HepG2 (cell line): ENCODE results near the gene PLA2G2E.

ENCODE experiments used
- MYC ChIP-seq: sonication (generic); formaldehyde crosslinking; IDR thresholded peaks from 2 replicates; pipeline ENCODE4 v1.9.0; 2021; ENCODE audit warnings: missing genetic modification reagents, borderline replicate concordance
- SRF ChIP-seq: IDR thresholded peaks from 2 replicates; pipeline ENCODE4 v1.6.1; 2011; ENCODE audit warnings: mild to moderate bottlenecking, low read depth, low read length, moderate library complexity
- ZNF121 ChIP-seq: sonication (generic); formaldehyde crosslinking; IDR thresholded peaks from 2 replicates; pipeline ENCODE4 v1.5.0; 2020; ENCODE audit warnings: mild to moderate bottlenecking, missing genetic modification reagents
- ZNF124 ChIP-seq: sonication (generic); formaldehyde crosslinking; IDR thresholded peaks from 2 replicates; pipeline ENCODE4 v1.4.0; 2020; ENCODE audit warnings: missing genetic modification reagents
- ZNF274 ChIP-seq: sonication (generic); formaldehyde crosslinking; IDR thresholded peaks from 2 replicates; pipeline ENCODE4 v1.5.1; 2020; ENCODE audit warnings: mild to moderate bottlenecking, missing genetic modification reagents
- TF ChIP-seq, protein P1 (sequence below): sonication (generic); formaldehyde crosslinking; IDR thresholded peaks from 2 replicates; pipeline ENCODE4 v1.4.0; 2020; ENCODE audit warnings: low read depth, missing genetic modification reagents
- TF ChIP-seq, protein P2 (sequence below): sonication (generic); formaldehyde crosslinking; IDR thresholded peaks from 2 replicates; pipeline ENCODE4 v1.4.0; 2020; ENCODE audit warnings: low read depth, mild to moderate bottlenecking, missing genetic modification reagents

DNA sequence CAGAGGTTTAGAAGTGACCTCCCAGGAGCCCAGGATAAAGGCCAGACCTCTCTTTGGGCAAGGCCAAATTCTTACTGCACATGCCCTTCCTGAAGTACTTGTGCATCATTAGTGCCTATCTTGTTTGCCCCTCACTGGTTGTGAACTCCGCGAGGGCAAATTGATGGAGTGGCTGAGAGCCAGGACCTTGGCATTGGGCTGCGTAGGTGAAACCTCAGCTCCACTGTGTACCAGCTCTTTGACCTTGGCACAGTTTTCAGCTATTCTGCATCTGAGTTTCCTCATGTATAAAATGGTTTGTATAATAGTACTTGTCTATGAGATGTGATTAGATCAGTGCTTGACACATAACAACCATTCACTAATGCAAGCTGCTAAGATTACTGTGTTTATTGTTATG, 29.7 kb downstream of the PLA2G2E start:
- TF ChIP-seq ZNF124 (CRISPR knock-in tag) (no peak), ZNF274 (CRISPR knock-in tag) (no peak), ZNF121 (no peak), MYC (no peak), SRF (no peak)
- TF ChIP-seq, protein P1, sequence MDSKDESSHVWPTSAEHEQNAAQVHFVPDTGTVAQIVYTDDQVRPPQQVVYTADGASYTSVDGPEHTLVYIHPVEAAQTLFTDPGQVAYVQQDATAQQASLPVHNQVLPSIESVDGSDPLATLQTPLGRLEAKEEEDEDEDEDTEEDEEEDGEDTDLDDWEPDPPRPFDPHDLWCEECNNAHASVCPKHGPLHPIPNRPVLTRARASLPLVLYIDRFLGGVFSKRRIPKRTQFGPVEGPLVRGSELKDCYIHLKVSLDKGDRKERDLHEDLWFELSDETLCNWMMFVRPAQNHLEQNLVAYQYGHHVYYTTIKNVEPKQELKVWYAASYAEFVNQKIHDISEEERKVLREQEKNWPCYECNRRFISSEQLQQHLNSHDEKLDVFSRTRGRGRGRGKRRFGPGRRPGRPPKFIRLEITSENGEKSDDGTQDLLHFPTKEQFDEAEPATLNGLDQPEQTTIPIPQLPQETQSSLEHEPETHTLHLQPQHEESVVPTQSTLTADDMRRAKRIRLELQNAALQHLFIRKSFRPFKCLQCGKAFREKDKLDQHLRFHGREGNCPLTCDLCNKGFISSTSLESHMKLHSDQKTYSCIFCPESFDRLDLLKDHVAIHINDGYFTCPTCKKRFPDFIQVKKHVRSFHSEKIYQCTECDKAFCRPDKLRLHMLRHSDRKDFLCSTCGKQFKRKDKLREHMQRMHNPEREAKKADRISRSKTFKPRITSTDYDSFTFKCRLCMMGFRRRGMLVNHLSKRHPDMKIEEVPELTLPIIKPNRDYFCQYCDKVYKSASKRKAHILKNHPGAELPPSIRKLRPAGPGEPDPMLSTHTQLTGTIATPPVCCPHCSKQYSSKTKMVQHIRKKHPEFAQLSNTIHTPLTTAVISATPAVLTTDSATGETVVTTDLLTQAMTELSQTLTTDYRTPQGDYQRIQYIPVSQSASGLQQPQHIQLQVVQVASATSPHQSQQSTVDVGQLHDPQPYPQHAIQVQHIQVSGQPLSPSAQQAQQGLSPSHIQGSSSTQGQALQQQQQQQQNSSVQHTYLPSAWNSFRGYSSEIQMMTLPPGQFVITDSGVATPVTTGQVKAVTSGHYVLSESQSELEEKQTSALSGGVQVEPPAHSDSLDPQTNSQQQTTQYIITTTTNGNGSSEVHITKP (CRISPR knock-in tag) = no peak
- TF ChIP-seq, protein P2, sequence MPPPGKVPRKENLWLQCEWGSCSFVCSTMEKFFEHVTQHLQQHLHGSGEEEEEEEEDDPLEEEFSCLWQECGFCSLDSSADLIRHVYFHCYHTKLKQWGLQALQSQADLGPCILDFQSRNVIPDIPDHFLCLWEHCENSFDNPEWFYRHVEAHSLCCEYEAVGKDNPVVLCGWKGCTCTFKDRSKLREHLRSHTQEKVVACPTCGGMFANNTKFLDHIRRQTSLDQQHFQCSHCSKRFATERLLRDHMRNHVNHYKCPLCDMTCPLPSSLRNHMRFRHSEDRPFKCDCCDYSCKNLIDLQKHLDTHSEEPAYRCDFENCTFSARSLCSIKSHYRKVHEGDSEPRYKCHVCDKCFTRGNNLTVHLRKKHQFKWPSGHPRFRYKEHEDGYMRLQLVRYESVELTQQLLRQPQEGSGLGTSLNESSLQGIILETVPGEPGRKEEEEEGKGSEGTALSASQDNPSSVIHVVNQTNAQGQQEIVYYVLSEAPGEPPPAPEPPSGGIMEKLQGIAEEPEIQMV = no peak
